TTC549 (cell line): Measurements from ENCODE around the gene PGLYRP3.
A peak's percentile ranks its signal among the peaks of the same experiment; 100 is the strongest.
"Not testable (repeated sequence)": the region's sequence is repeated elsewhere in the genome, so short reads cannot be mapped to it uniquely, and the experiment has no call there.

ENCODE experiments used
- FAIRE-seq: peaks from 2 replicates; lab custom pipeline; 2012; peaks lifted over from hg19 to GRCh38; lab: Jason Lieb, UNC

PGLYRP3 gene

GRCh38 chr1:153348511-153349362 lies 36.0 kb upstream of the PGLYRP3 start, which contains the start of gene PGLYRP4:
Gene PGLYRP4, minus strand, starts transcription at chr1:153348841. Its CDS starts 909 bp downstream, at chr1:153347932.
- no peak for FAIRE-seq

GRCh38 chr1:153347856-153348255 lies 35.1 kb upstream of the PGLYRP3 start:
- FAIRE-seq = no peak

DNA sequence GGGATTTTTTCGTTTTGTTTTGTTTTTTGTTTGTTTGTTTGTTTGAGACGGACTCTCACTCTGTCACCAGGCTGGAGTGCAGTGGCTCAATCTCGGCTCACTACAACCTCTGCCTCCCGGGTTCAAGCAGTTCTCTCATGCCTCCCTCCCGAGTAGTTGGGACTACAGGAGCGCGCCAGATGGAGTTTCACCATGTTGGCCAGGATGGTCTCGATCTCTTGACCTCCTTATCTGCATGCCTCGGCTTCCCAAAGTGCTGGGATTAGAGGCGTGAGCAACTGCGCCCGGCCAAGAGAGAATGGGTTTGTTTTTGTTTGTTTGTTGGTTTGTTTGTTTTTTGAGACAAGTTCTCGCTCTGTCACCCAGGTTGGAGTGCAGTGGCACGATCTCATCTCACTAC lies 34.3 kb upstream of the PGLYRP3 start:
- not testable (repeated sequence) for FAIRE-seq

DNA sequence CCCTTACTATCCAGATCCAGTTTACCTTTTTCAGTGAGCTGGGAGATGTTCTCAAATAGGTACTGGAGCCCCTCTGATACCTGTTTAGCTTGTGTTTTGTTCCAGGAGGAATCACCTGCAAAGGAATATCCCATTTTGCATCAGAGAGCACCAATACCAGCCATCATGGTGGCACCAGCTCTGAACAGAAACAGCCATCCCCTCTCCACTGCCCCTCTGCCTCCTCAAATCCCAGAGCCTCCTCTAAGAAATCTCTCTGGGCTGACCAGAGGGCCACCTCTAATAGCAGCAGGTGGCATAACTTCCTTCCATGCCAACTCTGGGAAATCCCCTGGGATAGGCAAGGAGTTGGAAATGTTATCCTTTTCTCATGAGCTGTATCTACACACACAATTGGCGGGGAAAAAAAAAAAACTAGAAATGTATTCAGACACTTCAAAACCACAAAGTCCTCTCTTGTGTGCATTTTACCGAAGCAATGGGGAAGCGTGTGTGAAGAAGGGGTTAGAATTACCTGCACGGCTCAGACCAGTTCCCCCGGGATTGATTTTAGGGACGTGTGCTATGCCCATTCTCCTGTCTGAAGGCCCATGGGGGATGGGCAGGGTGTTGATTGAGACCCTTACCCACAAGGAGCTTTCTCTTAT lies 33.4 kb upstream of the PGLYRP3 start:
- no peak for FAIRE-seq

DNA sequence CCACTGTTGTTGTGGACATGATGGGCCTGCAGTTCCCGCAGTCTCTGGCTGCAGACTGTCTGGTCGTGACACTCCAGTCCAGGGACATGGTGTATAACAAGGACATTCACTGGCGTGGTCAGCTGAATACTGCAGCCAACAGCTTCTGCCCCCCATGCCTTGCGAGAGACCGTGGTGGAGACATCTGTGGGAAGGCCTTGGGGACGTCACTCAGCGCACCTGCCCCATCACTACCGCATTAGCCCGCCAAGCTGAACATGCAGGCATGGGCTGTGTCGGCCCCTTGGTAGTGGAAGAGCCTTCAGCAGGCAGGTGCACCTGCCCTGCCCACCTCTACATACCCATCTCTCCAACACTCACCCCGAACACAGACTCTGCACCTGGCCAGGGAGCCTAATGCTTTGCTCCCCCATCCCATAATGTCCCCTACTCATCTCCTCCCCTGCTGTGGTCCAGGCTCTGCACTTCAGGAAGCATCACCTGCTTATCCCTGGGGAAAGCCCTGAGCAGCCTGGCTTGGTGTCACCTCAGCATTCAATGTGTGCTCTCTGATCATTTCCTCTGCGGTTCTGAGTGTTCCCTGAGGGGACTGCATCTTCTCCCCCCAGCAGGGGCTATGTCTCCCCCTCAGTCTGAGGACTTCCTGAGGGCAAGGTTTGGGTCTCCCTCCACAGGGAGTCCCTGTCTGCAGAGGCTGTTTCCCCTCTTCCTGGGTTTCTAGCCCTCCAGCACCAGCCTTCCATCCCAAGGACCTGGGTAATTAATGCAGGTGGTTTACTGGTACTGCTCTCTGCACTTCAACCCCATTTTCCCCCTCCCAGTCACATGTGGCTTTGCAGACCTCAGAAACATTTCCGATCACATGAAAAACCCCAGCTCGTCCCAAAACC lies 32.7 kb upstream of the PGLYRP3 start:
- no peak for FAIRE-seq

DNA sequence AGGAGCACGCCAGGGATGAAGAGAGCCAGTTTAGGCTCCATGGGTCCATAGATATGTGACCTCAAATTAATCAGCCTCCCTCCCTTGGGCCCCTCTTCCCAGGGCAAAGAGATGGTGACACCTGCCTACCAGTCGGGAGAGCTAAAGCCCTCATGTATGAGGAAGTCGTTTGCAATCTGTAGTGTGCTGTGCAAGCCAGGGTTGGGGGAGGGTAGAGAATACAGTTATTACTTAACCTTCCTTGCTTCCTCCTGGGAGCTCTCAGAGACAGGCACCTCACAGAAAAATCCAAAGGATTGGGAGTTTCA lies 31.9 kb upstream of the PGLYRP3 start:
- no peak for FAIRE-seq

GRCh38 chr1:153343811-153344717 lies 31.3 kb upstream of the PGLYRP3 start:
- FAIRE-seq = no peak

DNA sequence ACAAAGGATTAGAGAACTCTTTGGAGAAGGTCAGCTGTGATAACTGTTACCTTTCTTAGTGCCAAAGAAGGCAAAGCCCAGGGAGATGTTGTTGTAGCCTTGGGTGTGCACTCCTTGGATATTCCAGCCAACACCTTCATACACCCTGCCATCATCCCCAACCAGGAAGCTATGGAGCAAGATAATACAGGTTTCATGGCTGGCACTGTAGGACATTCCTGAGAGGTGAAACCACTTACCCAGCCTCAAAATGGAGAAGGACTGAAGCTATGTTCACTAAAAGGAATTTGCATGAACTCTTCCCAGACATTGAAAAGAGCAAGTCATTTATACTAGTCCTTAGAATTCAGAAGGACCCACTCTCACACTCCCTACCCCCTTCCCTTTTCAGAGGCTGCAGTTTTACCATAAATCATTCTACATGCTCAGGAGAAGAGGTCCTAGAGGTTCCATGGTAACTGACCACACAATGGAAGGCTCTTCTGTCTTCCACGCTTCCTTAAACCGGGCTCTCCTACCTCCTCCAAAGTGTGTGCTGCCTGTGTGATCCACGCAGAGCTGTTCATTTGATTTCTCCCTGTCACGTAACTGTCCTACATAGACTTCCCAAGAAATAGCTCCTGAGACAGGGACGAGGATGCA lies 30.4 kb upstream of the PGLYRP3 start:
- FAIRE-seq = no peak

GRCh38 chr1:153342178-153342577 lies 29.4 kb upstream of the PGLYRP3 start:
- no peak for FAIRE-seq

GRCh38 chr1:153341431-153341934 lies 28.7 kb upstream of the PGLYRP3 start:
- no peak for FAIRE-seq

DNA sequence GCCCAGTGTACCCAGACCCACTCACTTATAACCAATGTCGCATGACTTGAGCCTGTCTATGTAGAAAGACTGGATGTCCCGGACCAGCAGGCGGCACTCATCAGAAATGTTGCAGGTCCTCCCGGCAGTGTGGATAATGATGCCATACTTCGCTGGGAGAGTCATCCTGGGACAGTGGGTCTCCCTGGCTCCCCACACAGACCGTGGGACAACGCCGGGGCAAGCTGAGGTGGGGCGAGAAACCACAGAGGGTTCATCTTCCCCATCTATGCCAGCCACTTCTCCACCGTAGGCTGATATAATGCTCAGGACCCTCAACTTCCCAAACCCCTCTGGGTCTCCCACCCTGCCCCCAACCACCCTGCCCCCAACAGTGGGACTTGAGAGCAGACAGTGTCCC lies 27.6 kb upstream of the PGLYRP3 start:
- FAIRE-seq = no peak

DNA sequence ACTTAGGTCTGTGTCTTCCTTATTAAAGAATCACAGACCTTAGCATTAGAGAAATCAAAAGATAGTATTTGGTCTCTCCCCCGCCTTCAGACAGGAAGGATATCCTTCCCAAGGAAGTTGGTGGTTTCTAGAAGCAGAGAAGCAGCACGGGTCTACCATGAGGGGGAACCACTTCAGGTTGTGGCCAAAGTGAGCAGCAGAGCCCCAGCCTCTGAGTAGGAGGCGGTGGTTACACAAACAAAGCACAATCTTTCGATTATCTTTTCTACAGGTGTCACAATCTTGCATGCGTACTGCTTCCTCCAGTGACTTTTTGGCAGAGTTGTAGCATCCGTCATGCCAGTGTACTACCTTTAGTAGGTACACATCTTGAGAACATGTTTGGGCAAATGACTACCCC lies 27.1 kb upstream of the PGLYRP3 start:
- no peak for FAIRE-seq

- no peak for FAIRE-seq
These were observed 25.5 kb upstream of the PGLYRP3 start for GRCh38 chr1:153337980-153338853.

- FAIRE-seq = no peak
These were observed 23.9 kb upstream of the PGLYRP3 start for GRCh38 chr1:153336650-153337049.

GRCh38 chr1:153333902-153334301 lies 21.1 kb upstream of the PGLYRP3 start:
- no peak for FAIRE-seq

DNA sequence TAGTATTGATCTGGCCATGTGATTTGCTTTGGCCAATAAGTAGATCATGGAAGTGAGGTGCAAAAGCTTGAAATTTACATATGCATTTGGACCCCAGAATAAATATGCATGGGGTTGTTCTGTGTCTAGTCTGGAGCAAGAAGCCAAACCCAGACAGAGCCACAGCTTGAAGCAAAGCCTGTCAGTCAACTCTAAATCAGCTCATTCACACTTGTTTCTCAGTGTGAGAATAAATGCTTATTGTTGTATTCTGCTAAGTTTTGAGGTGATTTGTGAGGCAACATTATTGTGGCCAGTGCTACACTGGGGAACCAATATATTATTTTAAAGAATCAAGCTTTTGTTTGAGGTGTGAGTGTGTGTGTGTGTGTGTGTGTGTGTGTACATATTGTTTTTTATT lies 12.2 kb upstream of the PGLYRP3 start:
- no peak for FAIRE-seq

DNA sequence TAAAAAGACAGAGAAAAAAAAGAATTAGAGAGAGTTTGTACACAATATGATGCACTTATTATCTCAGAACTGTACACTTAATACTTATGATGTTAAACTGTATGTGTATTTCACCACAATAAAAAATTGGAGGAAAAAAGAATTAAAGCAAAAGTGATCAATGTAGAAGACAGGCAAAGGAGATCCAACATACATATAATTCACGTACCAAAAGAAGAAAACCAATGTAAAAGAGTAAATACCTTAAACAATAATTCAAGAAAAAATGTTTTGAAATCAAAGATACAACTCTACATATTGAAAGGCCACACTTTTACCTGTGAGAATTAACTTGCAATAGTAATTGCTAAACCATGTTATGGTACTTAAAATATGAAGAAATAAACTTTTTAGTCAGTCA lies 9.8 kb upstream of the PGLYRP3 start:
- peak; percentile 74 for FAIRE-seq

DNA sequence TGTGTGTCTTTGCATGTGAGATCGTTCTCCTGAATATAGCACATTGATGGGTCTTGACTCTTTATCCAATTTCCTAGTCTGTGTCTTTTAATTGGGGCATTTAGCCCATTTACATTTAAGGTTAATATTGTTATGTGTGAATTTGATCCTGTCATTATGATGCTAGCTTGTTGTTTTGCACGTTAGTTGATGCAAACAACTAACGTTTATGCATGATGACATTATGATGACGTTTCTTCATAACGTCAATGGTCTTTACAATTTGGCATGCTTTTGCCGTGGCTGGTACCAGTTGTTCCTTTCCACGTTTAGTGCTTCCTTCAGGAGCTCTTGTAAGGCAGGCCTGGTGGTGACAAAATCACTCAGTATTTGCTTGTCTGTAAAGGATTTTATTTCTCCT lies 5.4 kb upstream of the PGLYRP3 start:
- FAIRE-seq = not testable (repeated sequence)

DNA sequence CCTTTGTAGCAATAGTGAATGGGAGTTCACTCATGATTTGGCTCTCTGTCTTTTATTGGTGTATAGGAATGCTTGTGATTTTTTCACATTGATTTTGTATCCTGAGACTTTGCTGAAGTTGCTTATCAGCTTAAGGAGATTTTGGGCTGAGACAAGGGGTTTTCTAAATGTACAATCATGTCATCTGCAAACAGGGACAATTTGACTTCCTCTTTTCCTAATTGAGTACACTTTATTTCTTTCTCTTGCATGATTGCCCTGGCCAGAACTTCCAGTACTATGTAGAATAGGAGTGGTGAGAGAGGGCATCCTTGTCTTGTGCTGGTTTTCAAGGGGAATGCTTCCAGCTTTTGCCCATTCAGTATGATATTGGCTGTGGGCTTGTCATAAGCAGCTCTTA lies 3.3 kb upstream of the PGLYRP3 start:
- not testable (repeated sequence) for FAIRE-seq

GRCh38 chr1:153314388-153314787 lies 1.6 kb upstream of the PGLYRP3 start:
- FAIRE-seq = not testable (repeated sequence)
